Stomach smooth muscle (tissue), 2 donors: ENCODE measurements around the gene MALRD1.

Source experiments
- H3K27ac ChIP-seq: one replicate; pipeline ENCODE4 v1.7.0; 2013; ENCODE audit warnings: mild to moderate bottlenecking, low read length, inconsistent platforms
- H3K27me3 ChIP-seq, 2 donors: one replicate each; pipeline ENCODE4 v1.7.0; 2013; ENCODE audit warnings: low read length in 2 of 2; ENCODE audit not compliant: insufficient read depth in 2 of 2, control insufficient read depth in 1 of 2
- H3K36me3 ChIP-seq, 2 donors: one replicate each; pipeline ENCODE4 v1.7.0; 2013; ENCODE audit warnings: low read length in 2 of 2; ENCODE audit not compliant: control insufficient read depth in 2 of 2, insufficient read depth in 2 of 2
- H3K4me1 ChIP-seq: one replicate; pipeline ENCODE4 v1.7.0; 2013; ENCODE audit warnings: low read length; ENCODE audit not compliant: control insufficient read depth, insufficient read depth
- H3K4me3 ChIP-seq, 2 donors: one replicate each; pipeline ENCODE4 v1.7.0; 2013; ENCODE audit warnings: low read length in 2 of 2
- H3K9ac ChIP-seq, 2 donors: one replicate each; pipeline ENCODE4 v1.7.0; 2013; ENCODE audit warnings: low read length in 2 of 2, mild to moderate bottlenecking in 1 of 2
- H3K9me3 ChIP-seq, 2 donors: one replicate each; pipeline ENCODE4 v1.7.0; 2013; ENCODE audit warnings: low read length in 2 of 2; ENCODE audit not compliant: control insufficient read depth in 2 of 2
- donor health status: healthy.
- donor health status: Pancreatic carcinoma.

The MALRD1 gene

DNA sequence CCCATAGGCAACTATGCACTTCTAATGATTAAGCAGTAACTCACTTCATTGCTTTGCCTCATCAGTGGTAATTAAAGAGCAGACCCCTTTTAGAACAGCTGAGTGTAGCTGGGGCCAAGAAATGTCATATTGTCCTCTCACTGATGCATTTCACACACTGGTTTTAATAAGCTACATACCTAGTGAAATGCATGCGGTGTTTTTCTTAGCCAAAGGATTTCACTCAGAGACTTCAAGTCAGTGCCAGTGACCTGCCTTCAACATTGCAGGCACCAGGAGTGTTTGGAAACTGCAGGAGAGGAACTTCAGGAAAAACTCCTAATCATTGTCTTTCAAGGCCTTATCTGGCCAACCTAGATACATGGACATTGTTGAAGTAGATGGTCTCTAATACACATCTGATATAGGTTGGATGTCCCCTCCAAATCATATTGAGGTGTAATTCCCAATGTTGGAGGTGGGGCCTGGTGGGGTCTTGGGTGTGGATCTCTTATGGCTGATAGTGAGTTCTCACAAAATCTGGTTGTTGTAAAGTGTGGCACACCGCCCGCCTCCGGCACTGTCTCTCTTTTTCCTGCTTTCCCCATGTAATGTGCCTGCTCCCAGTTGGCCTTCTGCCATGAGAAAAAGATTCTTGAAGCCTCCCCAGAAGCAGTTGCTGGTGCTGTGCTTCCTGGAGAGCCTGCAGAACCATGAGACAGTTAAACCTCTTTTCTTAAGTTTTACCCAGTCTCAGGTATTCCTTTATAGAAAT lies 515.0 kb downstream of the MALRD1 start:
- no peaks in the 10 kb centered on the region for H3K27me3 ChIP-seq
- no peak overlapping the region for H3K27ac ChIP-seq
- no peaks in the 10 kb centered on the region for H3K4me1 ChIP-seq

GRCh38 chr10:19570120-19570519 lies 521.5 kb downstream of the MALRD1 start:
- no peaks in the 10 kb centered on the region for H3K27me3 ChIP-seq
- no peak overlapping the region for H3K27ac ChIP-seq
- H3K4me1 ChIP-seq: no peaks in the 10 kb centered on the region
- no peak overlapping the region for H3K9ac ChIP-seq
- no peaks in the 10 kb centered on the region for H3K36me3 ChIP-seq
- no peaks in the 10 kb centered on the region for H3K9me3 ChIP-seq
- peak overlapping the region in 1 of 2 donors; percentile 4 for H3K4me3 ChIP-seq

More for the DNA sequence above, 515.0 kb downstream of the MALRD1 start:
- no peaks in the 10 kb centered on the region for H3K36me3 ChIP-seq
- no peaks in the 10 kb centered on the region for H3K9me3 ChIP-seq
- no peak overlapping the region for H3K4me3 ChIP-seq
- H3K9ac ChIP-seq: no peak overlapping the region

- Histone ChIP-seq H3K27ac (no peak overlapping the region), H3K27me3 (no peaks in the 10 kb centered on the region), H3K4me3 (no peak overlapping the region), H3K36me3 (no peaks in the 10 kb centered on the region), H3K9me3 (no peaks in the 10 kb centered on the region), H3K4me1 (no peaks in the 10 kb centered on the region), H3K9ac (no peak overlapping the region)
Observed at GRCh38 chr10:19570991-19571390, 522.4 kb downstream of the MALRD1 start.

DNA sequence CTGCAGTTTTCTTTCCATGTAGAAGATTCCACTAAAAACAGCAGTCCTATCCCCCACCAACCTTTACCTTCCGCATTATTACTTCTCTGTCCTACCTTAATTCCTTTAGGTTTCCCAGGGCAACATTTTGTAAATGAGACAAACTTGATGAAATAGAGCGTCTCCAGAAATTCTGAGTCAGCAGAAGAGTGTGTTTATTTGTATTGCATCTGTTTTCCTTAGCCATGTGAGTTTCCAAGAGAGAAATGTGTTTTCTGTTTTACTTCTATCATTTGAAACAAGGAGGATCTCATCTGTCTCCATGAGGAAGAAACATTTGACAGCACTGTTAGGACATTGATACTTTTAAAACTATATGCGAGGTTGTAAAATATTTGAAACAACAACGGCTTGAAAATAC lies 523.5 kb downstream of the MALRD1 start:
- H3K9me3 ChIP-seq: no peaks in the 10 kb centered on the region
- no peaks in the 10 kb centered on the region for H3K4me1 ChIP-seq
- H3K9ac ChIP-seq: no peak overlapping the region
- no peak overlapping the region for H3K27ac ChIP-seq
- no peaks in the 10 kb centered on the region for H3K36me3 ChIP-seq
- no peak overlapping the region for H3K4me3 ChIP-seq
- no peaks in the 10 kb centered on the region for H3K27me3 ChIP-seq

- Histone ChIP-seq H3K4me1 (no peaks in the 10 kb centered on the region), H3K27ac (no peak overlapping the region), H3K9me3 (no peaks in the 10 kb centered on the region), H3K9ac (no peak overlapping the region), H3K36me3 (no peaks in the 10 kb centered on the region), H3K27me3 (no peaks in the 10 kb centered on the region), H3K4me3 (no peak overlapping the region)
Observed at GRCh38 chr10:19576576-19576975, 528.0 kb downstream of the MALRD1 start.

DNA sequence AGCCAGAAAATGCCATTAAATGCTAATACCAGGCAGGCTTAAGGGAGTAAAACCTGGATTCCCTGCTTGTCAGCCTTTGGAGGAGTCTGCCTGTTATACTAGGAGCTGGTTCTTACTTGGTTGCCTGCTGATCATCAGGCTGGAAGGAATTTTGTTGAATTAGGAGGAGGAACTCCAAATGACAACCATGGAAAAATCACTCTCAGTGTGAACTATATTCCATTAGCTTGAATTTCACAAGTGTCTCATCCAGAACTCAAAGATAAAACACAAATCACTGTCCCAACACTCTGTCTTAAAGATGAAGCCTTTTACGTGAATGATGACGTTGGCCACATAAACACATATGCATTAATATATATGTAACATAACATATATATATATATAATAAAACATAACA lies 528.8 kb downstream of the MALRD1 start:
- H3K9ac ChIP-seq: no peak overlapping the region
- no peaks in the 10 kb centered on the region for H3K27me3 ChIP-seq
- H3K36me3 ChIP-seq: no peaks in the 10 kb centered on the region
- H3K27ac ChIP-seq: no peak overlapping the region
- no peaks in the 10 kb centered on the region for H3K4me1 ChIP-seq
- H3K4me3 ChIP-seq: no peak overlapping the region
- H3K9me3 ChIP-seq: no peaks in the 10 kb centered on the region

DNA sequence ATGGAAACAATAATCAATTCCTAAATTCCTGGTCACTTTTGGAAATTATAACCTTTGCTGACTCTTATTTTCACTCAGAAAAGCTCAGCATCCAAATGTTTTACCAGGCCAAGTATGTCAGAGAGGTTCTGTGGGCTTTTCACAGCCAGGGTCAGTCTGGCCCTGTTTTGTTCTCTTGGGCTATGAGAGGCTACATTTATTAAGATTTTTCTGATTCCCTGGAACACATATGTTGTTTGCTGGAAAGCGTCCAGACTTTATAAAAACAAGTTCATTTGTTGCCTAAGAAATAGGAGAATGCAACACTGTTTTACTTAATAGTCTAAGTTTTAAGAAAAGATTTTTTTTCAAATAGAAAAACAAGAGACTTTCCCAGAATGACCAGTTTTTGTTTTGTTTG lies 529.2 kb downstream of the MALRD1 start:
- Histone ChIP-seq H3K27me3 (no peaks in the 10 kb centered on the region), H3K4me1 (no peaks in the 10 kb centered on the region), H3K9me3 (no peaks in the 10 kb centered on the region), H3K36me3 (no peaks in the 10 kb centered on the region), H3K9ac (no peak overlapping the region), H3K27ac (no peak overlapping the region), H3K4me3 (no peak overlapping the region)

DNA sequence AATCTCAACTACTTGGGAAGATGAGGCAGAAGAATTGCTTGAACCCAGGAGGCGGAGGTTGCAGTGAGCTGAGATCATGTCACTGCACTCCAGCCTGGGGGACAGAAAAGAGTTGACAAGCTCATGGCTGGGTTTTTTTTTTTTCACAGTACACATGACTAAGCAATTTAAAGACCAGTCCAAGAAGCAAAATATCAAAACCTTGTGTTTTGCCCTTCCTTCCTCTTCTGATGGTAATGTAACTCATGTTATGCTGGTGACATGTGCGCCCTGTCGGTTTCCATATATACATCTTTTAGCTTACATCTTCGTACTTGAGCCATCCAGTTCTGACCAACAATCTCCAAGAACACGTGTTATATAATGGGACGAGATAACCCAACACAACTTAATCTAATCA lies 530.0 kb downstream of the MALRD1 start:
- Histone ChIP-seq H3K4me3 (no peak overlapping the region), H3K9me3 (no peaks in the 10 kb centered on the region), H3K9ac (no peak overlapping the region), H3K27ac (no peak overlapping the region), H3K4me1 (no peaks in the 10 kb centered on the region), H3K27me3 (no peaks in the 10 kb centered on the region), H3K36me3 (no peaks in the 10 kb centered on the region)

DNA sequence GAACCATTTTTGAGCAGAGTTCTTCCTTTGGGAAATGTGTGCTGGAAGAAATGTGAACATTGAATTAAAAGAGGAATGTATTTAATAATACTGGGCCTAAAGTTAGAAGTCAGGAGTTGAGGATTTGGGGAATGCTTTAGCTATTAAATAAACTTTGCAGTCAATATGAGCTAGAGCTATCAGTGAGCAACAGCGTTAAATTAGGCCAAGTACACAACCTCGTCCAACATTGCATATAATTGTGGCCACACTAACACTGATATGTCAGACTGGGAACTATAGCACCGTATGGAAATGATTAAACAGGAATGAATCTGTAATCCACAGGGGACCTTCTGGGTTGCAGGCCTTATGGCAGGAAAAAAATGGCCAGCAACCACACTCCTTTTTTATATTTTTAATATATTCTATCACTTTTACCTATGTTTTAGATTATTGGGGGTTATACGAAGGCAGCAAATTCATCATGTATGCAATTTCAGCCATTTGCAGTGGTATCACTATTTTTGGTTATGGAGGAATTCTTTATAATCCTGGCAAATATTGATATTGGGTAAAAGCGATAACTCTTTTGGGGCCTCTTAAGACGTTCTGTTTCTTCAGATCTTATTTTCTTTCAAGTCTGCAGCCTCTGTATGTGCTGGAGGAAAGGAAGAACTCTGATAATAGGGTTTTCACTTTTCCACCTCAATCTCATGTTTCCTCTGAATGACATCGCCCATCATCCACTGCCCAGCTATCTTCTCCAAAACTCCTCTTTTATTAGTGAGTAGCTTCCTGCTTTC lies 531.4 kb downstream of the MALRD1 start:
- no peaks in the 10 kb centered on the region for H3K27me3 ChIP-seq
- no peaks in the 10 kb centered on the region for H3K36me3 ChIP-seq
- no peaks in the 10 kb centered on the region for H3K9me3 ChIP-seq
- H3K9ac ChIP-seq: no peak overlapping the region
- H3K4me1 ChIP-seq: no peaks in the 10 kb centered on the region
- no peak overlapping the region for H3K27ac ChIP-seq
- no peak overlapping the region for H3K4me3 ChIP-seq

DNA sequence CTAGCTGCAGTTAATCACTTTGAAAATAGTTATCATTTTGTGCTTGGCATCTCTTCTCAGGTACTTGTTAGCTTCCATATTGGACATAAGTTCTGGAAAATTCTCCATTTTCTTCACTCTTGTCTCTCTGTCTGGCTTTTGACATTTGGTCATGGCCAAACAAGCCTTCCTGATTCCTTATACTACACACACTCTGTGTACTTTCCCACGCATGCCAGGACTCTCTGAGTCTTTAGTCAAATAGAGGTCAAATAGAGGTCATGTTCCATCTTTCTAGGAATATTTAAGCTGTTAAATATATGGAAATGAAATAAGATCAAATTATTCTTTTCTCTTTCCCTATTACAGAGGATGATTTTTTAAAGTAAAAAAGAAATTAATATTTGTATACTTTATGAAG lies 532.1 kb downstream of the MALRD1 start:
- no peaks in the 10 kb centered on the region for H3K36me3 ChIP-seq
- H3K27ac ChIP-seq: no peak overlapping the region
- H3K27me3 ChIP-seq: no peaks in the 10 kb centered on the region
- H3K4me3 ChIP-seq: no peak overlapping the region
- H3K9me3 ChIP-seq: no peaks in the 10 kb centered on the region
- no peak overlapping the region for H3K9ac ChIP-seq
- H3K4me1 ChIP-seq: no peaks in the 10 kb centered on the region

DNA sequence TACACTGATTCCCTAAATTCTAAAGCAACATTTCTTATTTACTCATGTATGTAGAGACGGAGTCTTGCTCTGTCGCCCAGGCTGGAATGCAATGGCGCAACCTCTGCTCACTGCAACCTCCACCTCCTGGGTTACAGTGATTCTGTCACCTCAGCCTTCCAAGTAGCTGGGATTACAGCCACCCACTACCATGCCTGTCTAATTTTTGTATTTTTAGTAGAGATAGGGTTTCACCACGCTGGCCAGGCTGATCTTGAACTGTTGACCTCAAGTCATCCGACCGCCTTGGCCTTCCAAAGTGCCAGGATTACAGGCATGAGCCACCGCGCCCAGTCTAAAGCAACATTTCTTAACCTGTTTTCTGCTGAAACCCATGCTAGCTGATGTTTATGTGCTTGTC lies 540.0 kb downstream of the MALRD1 start:
- Histone ChIP-seq H3K36me3 (no peaks in the 10 kb centered on the region), H3K27ac (no peak overlapping the region), H3K9me3 (no peaks in the 10 kb centered on the region), H3K4me3 (no peak overlapping the region), H3K4me1 (no peaks in the 10 kb centered on the region), H3K9ac (no peak overlapping the region), H3K27me3 (no peaks in the 10 kb centered on the region)
